ENCODE measurements around the gene DIP2B.
"Not testable (repeated sequence)": the region's sequence is repeated elsewhere in the genome, so short reads cannot be mapped to it uniquely, and the experiment has no call there.

Gene DIP2B

GRCh38 chr12:50765095-50765911 is 260.5 kb downstream of the DIP2B start:
- peak overlapping the region; percentile 84 for H3K4me3 ChIP-seq (ENCODE audit: low read depth, low read length)

GRCh38 chr12:50768391-50768790 is 263.6 kb downstream of the DIP2B start:
- no peak overlapping the region for H3K4me3 ChIP-seq (ENCODE audit: low read depth, low read length)

GRCh38 chr12:50768813-50769212 is 264.0 kb downstream of the DIP2B start:
- H3K4me3 ChIP-seq (ENCODE audit: low read depth, low read length), result not testable (repeated sequence)

- H3K4me3 ChIP-seq (ENCODE audit: low read depth, low read length), result no peak overlapping the region
Observed at GRCh38 chr12:50771409-50771808, 266.6 kb downstream of the DIP2B start.

- no peak overlapping the region for H3K4me3 ChIP-seq (ENCODE audit: low read depth, low read length)
Observed at GRCh38 chr12:50772470-50772869, 267.7 kb downstream of the DIP2B start.

- no peak overlapping the region for H3K4me3 ChIP-seq (ENCODE audit: low read depth, low read length)
Observed at GRCh38 chr12:50772877-50773276, 268.1 kb downstream of the DIP2B start.

- no peak overlapping the region for H3K4me3 ChIP-seq (ENCODE audit: low read depth, low read length)
Observed at GRCh38 chr12:50775251-50775650, 270.5 kb downstream of the DIP2B start.

GRCh38 chr12:50776749-50777728 is 272.3 kb downstream of the DIP2B start:
- no peak overlapping the region for H3K4me3 ChIP-seq (ENCODE audit: low read depth, low read length)

- H3K4me3 ChIP-seq (ENCODE audit: low read depth, low read length), result no peak overlapping the region
Observed at GRCh38 chr12:50778663-50779590, 274.1 kb downstream of the DIP2B start.

- no peak overlapping the region for H3K4me3 ChIP-seq (ENCODE audit: low read depth, low read length)
Observed at GRCh38 chr12:50780013-50780412, 275.2 kb downstream of the DIP2B start.

GRCh38 chr12:50784501-50784900 is 279.7 kb downstream of the DIP2B start:
- no peak overlapping the region for H3K4me3 ChIP-seq (ENCODE audit: low read depth, low read length)

GRCh38 chr12:50785406-50786001 is 280.7 kb downstream of the DIP2B start:
- H3K4me3 ChIP-seq (ENCODE audit: low read depth, low read length), result no peak overlapping the region

GRCh38 chr12:50786498-50787231 is 281.9 kb downstream of the DIP2B start:
- H3K4me3 ChIP-seq (ENCODE audit: low read depth, low read length), result no peak overlapping the region

GRCh38 chr12:50787618-50788017 is 282.8 kb downstream of the DIP2B start:
- H3K4me3 ChIP-seq (ENCODE audit: low read depth, low read length), result no peak overlapping the region

GRCh38 chr12:50788561-50788960 is 283.8 kb downstream of the DIP2B start:
- H3K4me3 ChIP-seq (ENCODE audit: low read depth, low read length), result no peak overlapping the region

- H3K4me3 ChIP-seq (ENCODE audit: low read depth, low read length), result no peak overlapping the region
Observed at GRCh38 chr12:50790081-50790480, 285.3 kb downstream of the DIP2B start.

Data from iPS-11a (cell line).